A204.1 (cell line): ENCODE results near the gene USP54.

Experiments
- FAIRE-seq: peaks from 2 replicates; lab custom pipeline; 2012; peaks lifted over from hg19 to GRCh38; lab: Jason Lieb, UNC

Gene USP54

GRCh38 chr10:73529089-73529832, 61.9 kb downstream of the USP54 start:
- FAIRE-seq, result peak; percentile 95

DNA sequence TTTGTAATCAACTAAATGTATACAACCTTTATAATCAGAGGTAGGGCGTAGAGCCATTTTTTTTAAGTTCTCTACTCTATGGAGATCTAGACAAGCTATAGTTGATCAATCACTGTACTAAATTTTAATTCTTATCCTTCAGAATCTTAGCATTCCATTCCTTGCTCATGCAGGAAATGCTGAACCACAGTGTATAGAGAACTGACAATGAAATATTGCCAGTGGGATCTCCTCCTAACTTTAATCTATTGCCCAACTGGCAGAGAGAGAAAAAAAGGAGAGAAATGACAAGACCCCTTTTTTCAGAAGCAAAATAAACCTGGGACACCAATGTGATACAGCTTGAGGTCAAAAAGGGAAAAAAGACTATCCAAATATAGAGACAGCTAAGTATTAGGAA, 68.9 kb downstream of the USP54 start:
- FAIRE-seq, result no peak

GRCh38 chr10:73519336-73519735, 71.8 kb downstream of the USP54 start:
- FAIRE-seq, result no peak

DNA sequence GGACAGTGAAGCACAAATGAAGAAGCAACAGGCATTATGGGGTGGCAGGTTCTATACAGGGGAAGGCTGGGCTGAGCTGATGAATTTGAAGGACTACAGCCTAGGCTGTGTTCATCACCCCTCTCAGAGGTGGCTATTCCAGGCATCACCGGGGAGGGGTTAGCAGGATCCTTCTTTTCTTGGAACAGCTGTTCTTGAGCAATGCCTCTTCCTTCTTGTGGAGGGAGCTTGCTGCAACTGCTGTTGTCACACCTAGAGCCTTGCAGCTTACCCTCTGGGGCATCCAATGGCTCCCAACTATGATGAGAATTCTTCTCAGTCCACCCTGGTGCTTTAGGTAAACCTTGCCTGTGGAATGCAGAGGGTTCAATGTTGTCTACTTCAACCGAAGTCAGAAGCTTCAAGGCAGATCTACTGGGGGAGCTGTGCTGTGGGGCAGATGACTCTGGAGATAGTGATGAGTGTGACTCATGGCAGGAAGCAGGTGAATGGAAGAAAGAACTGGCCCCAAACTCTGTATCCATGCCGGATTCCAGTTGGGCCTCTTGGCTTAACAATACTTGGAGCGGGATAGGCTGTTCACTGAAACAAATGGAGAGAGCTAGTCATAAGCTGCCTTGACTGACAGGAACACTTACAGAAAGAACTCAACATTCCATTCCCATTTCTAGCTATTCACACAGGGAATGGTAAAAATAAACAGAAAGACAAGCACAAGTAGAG, 73.8 kb downstream of the USP54 start:
- no peak for FAIRE-seq

DNA sequence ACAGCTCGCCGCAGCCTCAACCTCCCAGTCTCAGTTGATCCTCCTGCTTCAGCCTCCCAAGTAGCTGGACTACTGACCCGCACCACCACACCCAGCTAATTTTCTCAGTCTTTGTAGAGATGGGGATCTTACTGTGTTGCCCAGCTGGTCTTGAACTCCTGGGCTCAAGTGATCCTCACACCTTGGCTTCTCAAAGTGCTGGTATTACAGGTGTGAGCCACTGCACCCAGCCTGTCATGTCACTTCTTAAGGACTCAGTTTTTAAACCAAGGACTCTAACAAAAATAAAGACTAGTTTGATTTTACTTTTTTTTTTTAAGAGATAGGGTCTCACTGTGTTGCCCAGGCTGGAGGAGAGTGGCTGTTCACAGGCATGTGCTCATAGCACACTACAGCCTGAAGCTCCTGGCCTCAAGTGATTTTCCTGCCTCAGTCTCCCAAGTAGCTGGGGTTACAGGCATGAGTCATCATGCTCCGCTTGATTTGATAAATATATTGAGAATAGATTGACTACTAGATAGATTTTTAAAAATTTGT, 78.9 kb downstream of the USP54 start:
- FAIRE-seq, result no peak

DNA sequence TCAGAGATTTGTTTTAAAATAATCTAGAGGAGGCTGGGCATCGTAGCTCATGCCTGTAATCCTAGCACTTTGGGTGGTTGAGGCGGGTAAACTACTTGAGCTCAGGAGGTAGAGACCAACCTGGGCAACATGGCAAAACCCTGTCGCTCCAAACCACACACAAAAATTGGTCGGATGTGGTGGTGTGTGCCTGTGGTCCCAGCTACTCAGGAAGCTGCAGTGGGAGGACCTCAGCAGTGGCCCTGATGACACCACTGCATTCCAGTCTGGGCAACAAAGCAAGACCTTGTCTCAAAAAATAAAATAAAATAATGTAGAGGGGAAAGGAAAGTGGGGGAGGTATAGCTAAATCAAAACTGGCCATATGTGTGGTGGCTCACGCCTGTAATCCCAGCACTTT, 81.4 kb downstream of the USP54 start:
- FAIRE-seq, result no peak

GRCh38 chr10:73506491-73506890, 84.7 kb downstream of the USP54 start:
- FAIRE-seq, result no peak

- FAIRE-seq, result no peak
Observed at GRCh38 chr10:73506074-73506473, 85.1 kb downstream of the USP54 start.

DNA sequence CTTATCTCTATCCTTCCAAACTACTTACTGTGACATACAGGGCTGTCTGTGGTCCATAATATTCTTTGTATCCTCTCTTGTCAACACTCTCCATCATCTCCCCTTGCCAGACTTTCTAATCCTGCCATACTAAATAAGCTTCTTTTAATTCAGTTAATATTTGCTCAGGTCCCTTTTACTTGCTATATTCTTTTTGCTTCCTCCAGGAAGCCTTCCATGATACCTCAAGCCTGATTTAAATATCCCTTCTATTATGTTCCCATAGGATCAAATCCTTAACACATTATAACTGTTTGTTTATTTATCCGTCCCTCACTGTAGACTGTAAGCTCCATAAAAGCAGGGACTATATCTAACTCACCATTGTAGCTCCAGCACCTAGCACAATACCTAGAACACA, 88.1 kb downstream of the USP54 start:
- no peak for FAIRE-seq

GRCh38 chr10:73501651-73502050, 89.5 kb downstream of the USP54 start:
- no peak for FAIRE-seq

DNA sequence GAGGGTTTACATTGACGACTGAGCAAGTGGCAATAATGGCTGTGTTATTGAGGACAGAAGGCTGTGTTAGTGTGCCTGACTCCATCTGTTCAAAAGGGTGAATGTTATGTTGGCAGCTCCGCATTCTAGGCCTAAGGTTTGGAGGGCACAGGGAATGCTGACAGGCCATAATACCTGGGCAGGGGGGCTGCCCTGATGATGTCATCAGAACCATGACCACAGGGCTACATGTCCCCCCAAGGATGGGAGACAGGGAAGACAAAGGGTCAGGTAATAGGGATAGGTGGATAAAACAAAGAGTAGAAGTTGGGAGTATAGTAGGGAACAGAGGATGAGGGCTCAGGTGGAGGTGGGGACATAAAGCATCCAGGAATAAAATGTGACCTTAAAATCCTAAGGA, 93.5 kb downstream of the USP54 start:
- no peak for FAIRE-seq

DNA sequence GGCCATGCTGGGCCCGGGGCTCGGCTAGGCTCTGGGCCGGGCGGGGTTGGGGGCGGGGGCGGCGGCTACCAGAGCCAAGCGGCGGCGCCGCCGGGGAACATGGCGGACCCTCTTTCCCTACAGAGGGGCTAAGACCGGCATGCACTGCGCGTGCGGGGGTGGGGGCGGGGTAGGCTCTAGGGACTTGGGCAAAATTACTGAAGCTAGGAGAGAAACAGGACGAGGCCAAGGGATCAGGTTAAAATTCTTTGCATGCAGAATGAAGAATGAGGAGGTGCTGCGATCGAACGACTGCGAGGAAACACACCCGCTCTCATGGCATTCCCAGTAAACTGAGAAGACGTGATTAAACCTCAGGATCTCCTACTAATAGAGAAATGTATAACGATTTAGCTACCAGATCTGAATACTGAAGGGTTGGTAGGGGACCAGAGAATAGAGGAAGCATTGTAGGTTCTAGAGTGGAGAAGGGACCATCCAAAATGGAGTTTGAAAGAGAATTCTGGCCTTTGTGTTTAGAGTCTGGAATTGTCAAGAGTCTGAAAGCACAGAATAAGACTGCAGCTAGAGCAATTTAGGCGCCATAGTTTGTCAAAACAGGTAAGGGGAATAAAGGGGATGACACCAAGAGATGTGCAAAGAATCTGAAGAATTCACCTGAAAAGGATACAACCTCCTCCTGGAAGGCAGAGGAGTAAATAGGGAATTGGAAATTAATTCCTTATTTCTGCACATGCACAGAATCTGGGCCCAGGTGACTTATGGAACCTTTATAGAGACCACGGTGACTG, 95.1 kb downstream of the USP54 start, which contains the start of gene PPP3CB:
PPP3CB (minus strand) TSS at position 141 of the 791 bp plus-strand sequence; CDS start at position 6, 135 bp downstream.
- peak; percentile 37 for FAIRE-seq

DNA sequence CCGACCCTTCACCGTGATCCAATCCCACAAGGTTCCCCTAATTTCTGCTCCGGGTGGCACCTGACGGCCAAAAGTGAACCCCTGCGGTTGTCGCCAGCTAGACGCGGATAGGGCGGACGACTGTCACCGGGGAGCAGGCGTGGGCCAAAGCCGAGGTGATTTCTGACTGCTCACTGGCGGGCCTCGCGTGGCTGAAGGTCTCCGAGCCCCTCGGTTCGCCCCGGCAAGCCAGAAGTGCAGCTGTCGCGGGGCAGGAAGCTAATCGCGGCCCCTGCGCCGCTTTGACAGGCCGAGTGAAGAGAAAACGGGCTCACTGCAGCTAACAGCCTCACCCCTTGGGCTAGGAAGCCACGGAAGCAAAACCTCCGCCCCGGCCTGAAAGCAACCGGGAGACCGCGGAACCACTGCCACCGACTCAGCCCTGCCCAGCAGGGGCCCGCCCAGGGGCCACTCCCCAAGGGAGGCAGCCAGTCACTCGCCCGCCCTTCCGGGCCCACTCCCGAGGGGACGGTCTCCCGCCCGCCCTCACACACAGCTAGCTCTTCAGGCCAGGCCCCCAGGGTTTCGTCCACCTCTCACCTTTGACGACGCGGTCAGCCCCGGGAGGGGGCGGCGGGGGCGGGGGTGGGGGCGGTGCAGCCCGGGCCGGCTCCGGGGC, 95.8 kb downstream of the USP54 start:
- FAIRE-seq, result no peak

- no peak for FAIRE-seq
Observed at GRCh38 chr10:73494877-73495225, 96.3 kb downstream of the USP54 start.

- FAIRE-seq, result no peak
Observed at GRCh38 chr10:73494213-73494612, 96.9 kb downstream of the USP54 start.

GRCh38 chr10:73493781-73494180, 97.4 kb downstream of the USP54 start:
- no peak for FAIRE-seq

DNA sequence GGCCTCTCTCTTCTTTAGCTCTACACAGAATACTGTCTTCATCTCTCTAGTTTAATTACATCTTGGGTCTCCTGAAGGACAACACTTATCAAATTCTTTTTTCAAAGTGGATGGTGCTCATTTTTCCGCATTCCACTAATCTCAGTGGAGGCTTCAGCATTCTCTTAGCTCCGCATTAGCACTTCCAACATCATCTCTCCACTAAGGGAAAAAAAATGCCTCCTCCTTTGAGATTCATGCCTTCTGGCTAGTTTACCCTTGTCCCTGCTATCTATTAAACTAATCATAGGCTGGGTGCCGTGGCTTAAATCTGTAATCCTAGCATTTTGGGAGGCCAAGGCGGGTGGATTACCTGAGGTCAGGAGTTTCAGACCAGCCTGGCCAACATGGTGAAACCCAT, 104.5 kb downstream of the USP54 start:
- FAIRE-seq, result no peak

- no peak for FAIRE-seq
Observed at GRCh38 chr10:73485320-73485719, 105.8 kb downstream of the USP54 start.

GRCh38 chr10:73480158-73480557, 111.0 kb downstream of the USP54 start:
- no peak for FAIRE-seq

- no peak for FAIRE-seq
Observed at GRCh38 chr10:73478636-73479035, 112.5 kb downstream of the USP54 start.

DNA sequence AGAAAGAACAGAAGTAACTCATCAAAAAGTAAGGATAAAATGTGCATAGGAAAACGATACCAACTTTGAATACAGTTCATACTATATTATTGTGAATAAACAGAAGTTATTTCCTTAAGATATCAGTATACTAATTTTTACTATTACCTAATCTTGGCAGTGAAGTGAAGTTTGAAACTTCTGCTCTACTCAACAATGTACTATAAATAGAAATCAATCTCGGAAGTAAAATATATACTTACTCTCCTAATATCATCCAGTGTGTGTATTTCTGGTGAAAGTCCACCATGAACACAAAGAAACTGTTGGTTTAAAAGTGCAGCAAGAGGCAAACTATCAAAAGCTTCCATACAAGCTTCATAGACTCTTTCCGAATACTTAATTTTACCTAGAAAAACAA, 119.9 kb downstream of the USP54 start:
- FAIRE-seq, result no peak

DNA sequence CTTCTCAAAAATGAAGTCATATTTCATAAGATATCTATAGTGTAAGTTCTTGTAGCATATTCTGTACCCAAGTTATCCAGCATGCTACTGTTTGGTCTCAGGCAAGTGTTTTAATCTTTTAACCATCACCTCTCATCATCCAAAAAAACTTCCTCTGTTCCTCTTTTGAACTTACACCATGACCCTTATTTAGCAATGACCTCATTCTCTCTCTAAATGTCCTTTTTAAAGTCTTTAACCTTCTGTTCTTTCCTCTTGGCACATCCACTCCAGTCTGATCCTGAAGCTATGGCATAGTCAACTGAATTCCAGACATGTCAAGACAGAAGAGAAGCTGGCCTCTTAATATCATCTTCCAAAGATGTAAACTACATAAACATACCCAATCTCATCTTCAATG, 121.6 kb downstream of the USP54 start:
- no peak for FAIRE-seq
